ENCODE data around the gene GPR89B. TPM values are rescaled to one million over a fixed set of nuclear protein-coding genes. Genes with fewer than 3 reads are reported as not detected.
"Not testable (repeated sequence)": the region's sequence is repeated elsewhere in the genome, so short reads cannot be mapped to it uniquely, and the experiment has no call there.

The GPR89B gene
- 9.9 and 14.9 TPM in 2 replicates for total RNA-seq (2014; rRNA removed; shearing (Covaris generic))

- peak; percentile 82 for DNase-seq (ENCODE audit: low read depth)
These were observed at the start of gene GPR89B for GRCh38 chr1:147928236-147929132. TSS of gene GPR89B (plus strand) at chr1:147928420. CDS start at chr1:147928537, 117 bp downstream.

- no peak for DNase-seq (ENCODE audit: low read depth)
These were observed 48.3 kb upstream of the GPR89B start for GRCh38 chr1:147879911-147880310.

GRCh38 chr1:147882535-147882934 is 45.7 kb upstream of the GPR89B start:
- no peak for DNase-seq (ENCODE audit: low read depth)

- peak; percentile 68 for DNase-seq (ENCODE audit: low read depth)
These were observed 37.9 kb upstream of the GPR89B start for GRCh38 chr1:147890177-147890790.

GRCh38 chr1:147891088-147891487 is 37.1 kb upstream of the GPR89B start:
- DNase-seq (ENCODE audit: low read depth), result no peak

GRCh38 chr1:147892216-147892615 is 36.0 kb upstream of the GPR89B start:
- peak; percentile 24 for DNase-seq (ENCODE audit: low read depth)

GRCh38 chr1:147892731-147893214 is 35.4 kb upstream of the GPR89B start:
- peak; percentile 49 for DNase-seq (ENCODE audit: low read depth)

- DNase-seq (ENCODE audit: low read depth), result no peak
These were observed 33.1 kb upstream of the GPR89B start for GRCh38 chr1:147895123-147895522.

- DNase-seq (ENCODE audit: low read depth), result no peak
These were observed 31.0 kb upstream of the GPR89B start for GRCh38 chr1:147897029-147897752.

GRCh38 chr1:147897789-147898188 is 30.4 kb upstream of the GPR89B start:
- no peak for DNase-seq (ENCODE audit: low read depth)

GRCh38 chr1:147902253-147902845 is 25.9 kb upstream of the GPR89B start, which contains the start of gene GJA8:
TSS of gene GJA8 (plus strand) at chr1:147902795. CDS start at chr1:147907956, 5,161 bp downstream.
- DNase-seq (ENCODE audit: low read depth), result peak; percentile 57

- no peak for DNase-seq (ENCODE audit: low read depth)
These were observed 23.5 kb upstream of the GPR89B start for GRCh38 chr1:147904726-147905125.

GRCh38 chr1:147907786-147908509 is 20.3 kb upstream of the GPR89B start:
- no peak for DNase-seq (ENCODE audit: low read depth)

GRCh38 chr1:147912553-147912952 is 15.7 kb upstream of the GPR89B start:
- DNase-seq (ENCODE audit: low read depth), result no peak

- DNase-seq (ENCODE audit: low read depth), result no peak
These were observed 14.8 kb upstream of the GPR89B start for GRCh38 chr1:147913362-147913942.

GRCh38 chr1:147919896-147920295 is 8.3 kb upstream of the GPR89B start:
- DNase-seq (ENCODE audit: low read depth), result peak; percentile 9

GRCh38 chr1:147924813-147925212 is 3.4 kb upstream of the GPR89B start:
- DNase-seq (ENCODE audit: low read depth), result no peak

- DNase-seq (ENCODE audit: low read depth), result not testable (repeated sequence)
These were observed 1.0 kb upstream of the GPR89B start for GRCh38 chr1:147927215-147927614.

GRCh38 chr1:147927689-147928088 is 531 bp upstream of the GPR89B start:
- not testable (repeated sequence) for DNase-seq (ENCODE audit: low read depth)

- DNase-seq (ENCODE audit: low read depth), result not testable (repeated sequence)
These were observed 2.9 kb downstream of the GPR89B start for GRCh38 chr1:147931137-147931536.

Data from RPMI7951 (cell line).